Measurements from ENCODE around the gene MLXIP. TPM values are rescaled to one million over a fixed set of nuclear protein-coding genes. Genes with fewer than 3 reads are reported as not detected.

The MLXIP gene
- total and polyA plus RNA-seq, 2 experiments from 2014 or later: 16.2 to 23.0 TPM

DNA sequence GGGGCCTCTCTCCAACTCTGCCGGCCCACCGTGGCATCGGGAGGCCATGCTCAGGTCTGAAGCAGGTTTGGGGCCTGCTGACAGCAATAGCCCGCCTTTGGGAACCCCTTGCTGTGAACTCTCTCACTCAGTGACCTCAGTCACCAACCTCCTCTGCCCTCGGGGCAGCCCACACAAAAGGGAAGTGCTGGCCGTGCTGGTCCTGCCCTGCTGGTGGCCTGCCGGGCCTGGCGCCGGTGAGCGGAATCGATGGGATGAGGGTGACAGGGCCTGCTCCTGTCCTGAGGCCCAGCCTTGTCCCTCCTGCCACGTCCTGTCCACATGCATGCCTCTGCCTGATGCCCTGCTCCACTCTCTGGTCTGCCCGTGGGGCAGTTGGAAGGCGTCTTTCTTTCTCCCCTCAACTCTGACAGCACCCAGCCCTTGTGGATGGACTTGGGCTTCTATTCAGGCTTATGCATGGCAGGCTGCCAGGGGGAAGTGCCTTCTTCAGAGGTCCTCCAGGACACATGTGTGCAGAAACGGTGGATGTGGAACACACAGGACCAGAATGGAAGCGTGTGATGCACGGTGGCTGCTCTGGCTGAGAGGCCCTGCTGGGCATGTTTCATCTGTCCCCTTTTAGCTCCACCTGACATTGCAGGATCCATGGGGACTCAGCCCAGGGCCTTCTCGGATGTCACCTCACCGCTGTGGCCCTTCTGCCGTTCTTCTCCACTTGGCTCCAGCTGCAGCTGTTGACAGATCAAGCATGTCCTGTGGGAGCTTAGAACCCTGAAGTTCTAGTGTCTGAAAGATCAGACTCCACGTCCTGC lies 63.6 kb downstream of the MLXIP start:
- Mint-ChIP-seq H3K4me1 (peaks cover 3% of the 10 kb centered on the region; the same call in 2 of the 3 replicates), H3K4me3 (no peak overlapping the region), H3K27me3 (ENCODE audit: insufficient read depth, low read depth, poor library complexity) (peaks cover 11% of the 10 kb centered on the region), H3K36me3 (ENCODE audit: low read depth) (peaks cover 49% of the 10 kb centered on the region), H3K27ac (no peak overlapping the region), H3K9me3 (peaks cover 35% of the 10 kb centered on the region)
- H4K20me1 ChIP-seq (replicated peaks; ENCODE audit: insufficient read depth): 0 out of 2 replicates have a peak, but pooled peaks cover under 1% of the 10 kb centered on the region
- no peak for TF ChIP-seq ETS1 (IDR thresholded peaks at IDR 0.05)
- TF ChIP-seq NANOG (IDR thresholded peaks at IDR 0.05; ENCODE audit: borderline replicate concordance): no peak
- TF ChIP-seq, protein P1, sequence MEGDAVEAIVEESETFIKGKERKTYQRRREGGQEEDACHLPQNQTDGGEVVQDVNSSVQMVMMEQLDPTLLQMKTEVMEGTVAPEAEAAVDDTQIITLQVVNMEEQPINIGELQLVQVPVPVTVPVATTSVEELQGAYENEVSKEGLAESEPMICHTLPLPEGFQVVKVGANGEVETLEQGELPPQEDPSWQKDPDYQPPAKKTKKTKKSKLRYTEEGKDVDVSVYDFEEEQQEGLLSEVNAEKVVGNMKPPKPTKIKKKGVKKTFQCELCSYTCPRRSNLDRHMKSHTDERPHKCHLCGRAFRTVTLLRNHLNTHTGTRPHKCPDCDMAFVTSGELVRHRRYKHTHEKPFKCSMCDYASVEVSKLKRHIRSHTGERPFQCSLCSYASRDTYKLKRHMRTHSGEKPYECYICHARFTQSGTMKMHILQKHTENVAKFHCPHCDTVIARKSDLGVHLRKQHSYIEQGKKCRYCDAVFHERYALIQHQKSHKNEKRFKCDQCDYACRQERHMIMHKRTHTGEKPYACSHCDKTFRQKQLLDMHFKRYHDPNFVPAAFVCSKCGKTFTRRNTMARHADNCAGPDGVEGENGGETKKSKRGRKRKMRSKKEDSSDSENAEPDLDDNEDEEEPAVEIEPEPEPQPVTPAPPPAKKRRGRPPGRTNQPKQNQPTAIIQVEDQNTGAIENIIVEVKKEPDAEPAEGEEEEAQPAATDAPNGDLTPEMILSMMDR (conservative IDR thresholded peaks at IDR 0.05; ENCODE audit: low read depth in 2 of 2): no peak
- TF ChIP-seq POLR2AphosphoS5 (IDR thresholded peaks at IDR 0.05; ENCODE audit: low read depth): no peak
- no peak for TF ChIP-seq STAT1 (IDR thresholded peaks at IDR 0.05; ENCODE audit: unreplicated experiment)
- TF ChIP-seq CREB1 (CRISPR knock-in tag; IDR thresholded peaks at IDR 0.05; ENCODE audit: low read depth): no peak
- TF ChIP-seq, protein P2, sequence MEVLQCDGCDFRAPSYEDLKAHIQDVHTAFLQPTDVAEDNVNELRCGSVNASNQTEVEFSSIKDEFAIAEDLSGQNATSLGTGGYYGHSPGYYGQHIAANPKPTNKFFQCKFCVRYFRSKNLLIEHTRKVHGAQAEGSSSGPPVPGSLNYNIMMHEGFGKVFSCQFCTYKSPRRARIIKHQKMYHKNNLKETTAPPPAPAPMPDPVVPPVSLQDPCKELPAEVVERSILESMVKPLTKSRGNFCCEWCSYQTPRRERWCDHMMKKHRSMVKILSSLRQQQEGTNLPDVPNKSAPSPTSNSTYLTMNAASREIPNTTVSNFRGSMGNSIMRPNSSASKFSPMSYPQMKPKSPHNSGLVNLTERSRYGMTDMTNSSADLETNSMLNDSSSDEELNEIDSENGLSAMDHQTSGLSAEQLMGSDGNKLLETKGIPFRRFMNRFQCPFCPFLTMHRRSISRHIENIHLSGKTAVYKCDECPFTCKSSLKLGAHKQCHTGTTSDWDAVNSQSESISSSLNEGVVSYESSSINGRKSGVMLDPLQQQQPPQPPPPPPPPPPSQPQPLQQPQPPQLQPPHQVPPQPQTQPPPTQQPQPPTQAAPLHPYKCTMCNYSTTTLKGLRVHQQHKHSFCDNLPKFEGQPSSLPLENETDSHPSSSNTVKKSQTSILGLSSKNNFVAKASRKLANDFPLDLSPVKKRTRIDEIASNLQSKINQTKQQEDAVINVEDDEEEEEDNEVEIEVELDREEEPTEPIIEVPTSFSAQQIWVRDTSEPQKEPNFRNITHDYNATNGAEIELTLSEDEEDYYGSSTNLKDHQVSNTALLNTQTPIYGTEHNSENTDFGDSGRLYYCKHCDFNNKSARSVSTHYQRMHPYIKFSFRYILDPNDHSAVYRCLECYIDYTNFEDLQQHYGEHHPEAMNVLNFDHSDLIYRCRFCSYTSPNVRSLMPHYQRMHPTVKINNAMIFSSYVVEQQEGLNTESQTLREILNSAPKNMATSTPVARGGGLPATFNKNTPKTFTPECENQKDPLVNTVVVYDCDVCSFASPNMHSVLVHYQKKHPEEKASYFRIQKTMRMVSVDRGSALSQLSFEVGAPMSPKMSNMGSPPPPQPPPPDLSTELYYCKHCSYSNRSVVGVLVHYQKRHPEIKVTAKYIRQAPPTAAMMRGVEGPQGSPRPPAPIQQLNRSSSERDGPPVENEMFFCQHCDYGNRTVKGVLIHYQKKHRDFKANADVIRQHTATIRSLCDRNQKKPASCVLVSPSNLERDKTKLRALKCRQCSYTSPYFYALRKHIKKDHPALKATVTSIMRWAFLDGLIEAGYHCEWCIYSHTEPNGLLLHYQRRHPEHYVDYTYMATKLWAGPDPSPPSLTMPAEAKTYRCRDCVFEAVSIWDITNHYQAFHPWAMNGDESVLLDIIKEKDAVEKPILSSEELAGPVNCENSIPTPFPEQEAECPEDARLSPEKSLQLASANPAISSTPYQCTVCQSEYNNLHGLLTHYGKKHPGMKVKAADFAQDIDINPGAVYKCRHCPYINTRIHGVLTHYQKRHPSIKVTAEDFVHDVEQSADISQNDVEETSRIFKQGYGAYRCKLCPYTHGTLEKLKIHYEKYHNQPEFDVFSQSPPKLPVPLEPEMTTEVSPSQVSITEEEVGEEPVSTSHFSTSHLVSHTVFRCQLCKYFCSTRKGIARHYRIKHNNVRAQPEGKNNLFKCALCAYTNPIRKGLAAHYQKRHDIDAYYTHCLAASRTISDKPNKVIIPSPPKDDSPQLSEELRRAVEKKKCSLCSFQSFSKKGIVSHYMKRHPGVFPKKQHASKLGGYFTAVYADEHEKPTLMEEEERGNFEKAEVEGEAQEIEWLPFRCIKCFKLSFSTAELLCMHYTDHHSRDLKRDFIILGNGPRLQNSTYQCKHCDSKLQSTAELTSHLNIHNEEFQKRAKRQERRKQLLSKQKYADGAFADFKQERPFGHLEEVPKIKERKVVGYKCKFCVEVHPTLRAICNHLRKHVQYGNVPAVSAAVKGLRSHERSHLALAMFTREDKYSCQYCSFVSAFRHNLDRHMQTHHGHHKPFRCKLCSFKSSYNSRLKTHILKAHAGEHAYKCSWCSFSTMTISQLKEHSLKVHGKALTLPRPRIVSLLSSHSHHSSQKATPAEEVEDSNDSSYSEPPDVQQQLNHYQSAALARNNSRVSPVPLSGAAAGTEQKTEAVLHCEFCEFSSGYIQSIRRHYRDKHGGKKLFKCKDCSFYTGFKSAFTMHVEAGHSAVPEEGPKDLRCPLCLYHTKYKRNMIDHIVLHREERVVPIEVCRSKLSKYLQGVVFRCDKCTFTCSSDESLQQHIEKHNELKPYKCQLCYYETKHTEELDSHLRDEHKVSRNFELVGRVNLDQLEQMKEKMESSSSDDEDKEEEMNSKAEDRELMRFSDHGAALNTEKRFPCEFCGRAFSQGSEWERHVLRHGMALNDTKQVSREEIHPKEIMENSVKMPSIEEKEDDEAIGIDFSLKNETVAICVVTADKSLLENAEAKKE (CRISPR knock-in tag; IDR thresholded peaks at IDR 0.05): no peak
- TF ChIP-seq, protein P3, sequence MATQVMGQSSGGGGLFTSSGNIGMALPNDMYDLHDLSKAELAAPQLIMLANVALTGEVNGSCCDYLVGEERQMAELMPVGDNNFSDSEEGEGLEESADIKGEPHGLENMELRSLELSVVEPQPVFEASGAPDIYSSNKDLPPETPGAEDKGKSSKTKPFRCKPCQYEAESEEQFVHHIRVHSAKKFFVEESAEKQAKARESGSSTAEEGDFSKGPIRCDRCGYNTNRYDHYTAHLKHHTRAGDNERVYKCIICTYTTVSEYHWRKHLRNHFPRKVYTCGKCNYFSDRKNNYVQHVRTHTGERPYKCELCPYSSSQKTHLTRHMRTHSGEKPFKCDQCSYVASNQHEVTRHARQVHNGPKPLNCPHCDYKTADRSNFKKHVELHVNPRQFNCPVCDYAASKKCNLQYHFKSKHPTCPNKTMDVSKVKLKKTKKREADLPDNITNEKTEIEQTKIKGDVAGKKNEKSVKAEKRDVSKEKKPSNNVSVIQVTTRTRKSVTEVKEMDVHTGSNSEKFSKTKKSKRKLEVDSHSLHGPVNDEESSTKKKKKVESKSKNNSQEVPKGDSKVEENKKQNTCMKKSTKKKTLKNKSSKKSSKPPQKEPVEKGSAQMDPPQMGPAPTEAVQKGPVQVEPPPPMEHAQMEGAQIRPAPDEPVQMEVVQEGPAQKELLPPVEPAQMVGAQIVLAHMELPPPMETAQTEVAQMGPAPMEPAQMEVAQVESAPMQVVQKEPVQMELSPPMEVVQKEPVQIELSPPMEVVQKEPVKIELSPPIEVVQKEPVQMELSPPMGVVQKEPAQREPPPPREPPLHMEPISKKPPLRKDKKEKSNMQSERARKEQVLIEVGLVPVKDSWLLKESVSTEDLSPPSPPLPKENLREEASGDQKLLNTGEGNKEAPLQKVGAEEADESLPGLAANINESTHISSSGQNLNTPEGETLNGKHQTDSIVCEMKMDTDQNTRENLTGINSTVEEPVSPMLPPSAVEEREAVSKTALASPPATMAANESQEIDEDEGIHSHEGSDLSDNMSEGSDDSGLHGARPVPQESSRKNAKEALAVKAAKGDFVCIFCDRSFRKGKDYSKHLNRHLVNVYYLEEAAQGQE (IDR thresholded peaks at IDR 0.05; ENCODE audit: unreplicated experiment): no peak
- TF ChIP-seq ZNF114 (CRISPR knock-in tag; IDR thresholded peaks at IDR 0.05): no peak
- no peak for TF ChIP-seq ZNF331 (CRISPR knock-in tag; IDR thresholded peaks at IDR 0.05; ENCODE audit: low read depth)
- TF ChIP-seq EZH2phosphoT487 (IDR thresholded peaks at IDR 0.05; ENCODE audit: unreplicated experiment): no peak
- no peak for TF ChIP-seq EZH2 (IDR thresholded peaks at IDR 0.05; ENCODE audit: low read depth, unreplicated experiment)
- TF ChIP-seq JUNB (IDR thresholded peaks at IDR 0.05; ENCODE audit: unreplicated experiment): no peak
- ATAC-seq: no peak
- H3K79me2 ChIP-seq (replicated peaks; ENCODE audit: insufficient read depth): no peaks in the 10 kb centered on the region
- H3K4me3 ChIP-seq: no peak overlapping the region
- no peaks in the 10 kb centered on the region for H3F3A ChIP-seq (replicated peaks; ENCODE audit: low read depth)
- no peak overlapping the region for H2AFZ ChIP-seq
- no peaks in the 10 kb centered on the region; the same call in 1 of the 2 replicates for H3K4me1 ChIP-seq (ENCODE audit: insufficient read depth)
- DNase-seq (ENCODE audit: low spot score): no peak
- no peak overlapping the region for H3K4me2 ChIP-seq
- H3K36me3 ChIP-seq (ENCODE audit: insufficient read depth): peaks cover 7% of the 10 kb centered on the region; the same call in 1 of the 2 replicates
- H3K9me2 ChIP-seq (ENCODE audit: insufficient read depth): no peaks in the 10 kb centered on the region
- no peaks in the 10 kb centered on the region for H3K27me3 ChIP-seq (ENCODE audit: insufficient read depth)
- no peak overlapping the region for H3K27ac ChIP-seq (ENCODE audit: low read depth)
